ENCODE data around the gene ISYNA1.

- TF ChIP-seq EZH2 (IDR thresholded peaks at IDR 0.05; ENCODE audit: borderline replicate concordance, insufficient read depth, low read depth, low read length, poor library complexity, severe bottlenecking) = no peak
- no peak for TF ChIP-seq CTCF (IDR thresholded peaks at IDR 0.05)
Measured at GRCh38 chr19:18388960-18389725, 48.8 kb downstream of the ISYNA1 start.
